Naive thymus-derived CD4-positive, alpha-beta T cell (primary cell): ENCODE results near the gene TEFM. TPM values are rescaled to one million over a fixed set of nuclear protein-coding genes. Genes with fewer than 3 reads are reported as not detected.

Source experiments
- ATAC-seq: fragments of 150-1000 bp; cut with Tn5 transposase; 2 replicates; pipeline ENCODE4 v1.10.0; 2021; ENCODE audit warnings: mild to moderate bottlenecking, moderate library complexity
- CTCF ChIA-PET: fragments of 350-600 bp; sonication (Branson Sonifier 250); formaldehyde crosslinking; loops from one replicate; lab custom pipeline; 2021; ENCODE audit warnings: antibody characterized with exemption; lab: Charles Lee
- POLR2A ChIA-PET: fragments of 350-600 bp; sonication (Branson Sonifier 250); formaldehyde crosslinking; loops from one replicate; lab custom pipeline; 2021; ENCODE audit warnings: antibody characterized with exemption, inconsistent platforms; lab: Charles Lee
- DNase-seq, 9 donors: peaks; one replicate each; pipeline versions ENCODE4 v3.0.0 to v3.0.0-alpha.2; 2020 to 2022; ENCODE audit warnings: mixed read lengths in 1 of 9
- H3K27ac ChIP-seq: one replicate; pipeline ENCODE4 v1.7.0; 2013; ENCODE audit warnings: mild to moderate bottlenecking, low read depth, low read length, moderate library complexity
- H3K27me3 ChIP-seq, 2 donors: one replicate each; pipeline ENCODE4 v1.7.0; 2013; ENCODE audit warnings: low read length in 2 of 2, mild to moderate bottlenecking in 2 of 2, moderate library complexity in 2 of 2; ENCODE audit not compliant: control insufficient read depth in 2 of 2, insufficient read depth in 2 of 2
- H3K36me3 ChIP-seq, 3 experiments: 1 replicate in 2 of 3; 2 replicates in 1 of 3; pipeline ENCODE4 v1.7.0; 2013; ENCODE audit warnings: low read length in 3 of 3, mild to moderate bottlenecking in 3 of 3, moderate library complexity in 1 of 3; ENCODE audit not compliant: insufficient read depth in 3 of 3, control insufficient read depth in 2 of 3
- H3K4me1 ChIP-seq, 2 donors: one replicate each; pipeline ENCODE4 v1.7.0; 2013; ENCODE audit warnings: low read length in 2 of 2, mild to moderate bottlenecking in 2 of 2, moderate library complexity in 1 of 2; ENCODE audit not compliant: control insufficient read depth in 2 of 2, insufficient read depth in 2 of 2
- H3K4me3 ChIP-seq: 2 replicates; pipeline ENCODE4 v1.7.0; 2013; ENCODE audit warnings: mild to moderate bottlenecking, low read length
- H3K9me3 ChIP-seq, 3 experiments: 1 replicate in 2 of 3; 2 replicates in 1 of 3; pipeline ENCODE4 v1.7.0; 2013; ENCODE audit warnings: low read length in 3 of 3; ENCODE audit not compliant: control insufficient read depth in 2 of 3
- H3K27ac Mint-ChIP-seq, 9 donors: one replicate each; pipeline ENCODE4 v1.8.0; 2020 to 2022; ENCODE audit warnings: mixed read lengths in 9 of 9, mild to moderate bottlenecking in 8 of 9, moderate library complexity in 5 of 9, inconsistent platforms in 2 of 9
- H3K27me3 Mint-ChIP-seq, 5 donors: one replicate each; pipeline ENCODE4 v1.8.0; 2021 to 2022; ENCODE audit warnings: mixed read lengths in 5 of 5, mild to moderate bottlenecking in 1 of 5
- H3K36me3 Mint-ChIP-seq, 5 donors: one replicate each; pipeline ENCODE4 v1.8.0; 2020 to 2022; ENCODE audit warnings: mixed read lengths in 5 of 5, mild to moderate bottlenecking in 3 of 5, inconsistent platforms in 1 of 5
- H3K4me1 Mint-ChIP-seq, 7 donors: one replicate each; pipeline ENCODE4 v1.8.0; 2020 to 2022; ENCODE audit warnings: mixed read lengths in 7 of 7, mild to moderate bottlenecking in 3 of 7, inconsistent platforms in 1 of 7
- H3K4me3 Mint-ChIP-seq, 10 donors: one replicate each; pipeline ENCODE4 v1.8.0; 2020 to 2022; ENCODE audit warnings: mild to moderate bottlenecking in 10 of 10, mixed read lengths in 10 of 10, moderate library complexity in 6 of 10, inconsistent platforms in 2 of 10
- H3K9me3 Mint-ChIP-seq, 11 donors: one replicate each; pipeline ENCODE4 v1.8.0; 2020 to 2022; ENCODE audit warnings: mixed read lengths in 11 of 11, mild to moderate bottlenecking in 4 of 11, inconsistent platforms in 1 of 11, moderate library complexity in 1 of 11
- intact Hi-C, 2 donors: fragments of 100-400 bp; cut with micrococcal nuclease; formaldehyde crosslinking; loops; one replicate each; pipeline ENCODE4 v1.15.1; 2023
- polyA plus RNA-seq, 2 donors: library from polyadenylated mRNA; unstranded; fragments of 300-500 nt; fragmentation: Illumina TruSeq; gene quantifications; one replicate each; pipeline ENCODE4 v1.2.3, GENCODE V29; 2021
- total RNA-seq, 6 experiments: library from RNA in 5 of 6; stranded (reverse) in 5 of 6; gene quantifications; 1 replicate in 5 of 6; 2 replicates in 1 of 6; pipeline ENCODE4 v1.2.3 and lab custom pipeline; 2021 to 2026

Gene TEFM
- total and polyA plus RNA-seq, 7 experiments from 2014 or later = 8.5 to 23.1 (median 18.2) TPM

DNA sequence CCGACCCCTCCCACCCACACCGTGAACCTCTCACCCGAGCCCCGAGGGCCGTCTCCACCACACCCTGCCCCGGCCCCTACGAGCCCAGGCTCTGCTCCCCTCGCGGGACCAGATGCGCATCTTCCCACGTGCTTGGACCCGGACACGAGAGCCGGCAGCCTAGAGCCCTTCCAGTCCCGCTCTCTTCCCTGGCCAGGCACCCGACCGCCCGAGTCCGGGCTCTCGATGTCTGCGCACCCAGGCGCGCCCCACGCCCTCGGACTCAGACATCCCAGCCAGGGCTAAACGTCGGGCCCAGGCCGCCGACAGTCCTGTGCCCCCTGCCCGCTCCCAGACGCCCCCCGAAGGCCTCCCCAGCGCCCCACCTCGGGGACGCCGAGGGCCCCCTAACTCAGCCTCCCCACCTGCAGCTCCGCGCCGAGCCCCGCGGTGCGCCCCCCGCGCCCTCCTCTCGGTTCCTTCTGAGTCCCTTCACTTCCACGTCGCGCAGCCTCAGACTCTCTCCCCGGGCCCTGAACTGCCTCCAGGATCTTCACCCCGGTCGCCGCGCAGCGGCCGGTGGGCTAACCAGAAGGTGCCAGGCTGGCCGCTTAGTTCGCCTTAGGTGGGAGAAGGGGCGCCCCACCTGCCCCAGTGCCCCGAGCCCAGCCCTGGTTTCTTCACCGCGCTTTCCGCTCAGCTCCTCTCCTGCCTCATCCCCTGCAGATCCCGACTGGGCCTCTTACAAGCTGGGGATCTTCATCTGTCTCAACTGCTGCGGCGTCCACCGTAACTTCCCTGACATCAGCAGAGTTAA is 16.4 kb upstream of the TEFM start:
- peaks cover 7 to 18% (median 14%) of the 10 kb centered on the region in 7 donors for H3K4me1 Mint-ChIP-seq
- Histone ChIP-seq H3K27me3 (peaks cover 0 to 3% of the 10 kb centered on the region in 2 donors), H3K4me1 (no peaks in the 10 kb centered on the region), H3K36me3 (no peaks in the 10 kb centered on the region), H3K27ac (no peak overlapping the region), H3K9me3 (no peaks in the 10 kb centered on the region), H3K4me3 (no peak overlapping the region)
- peak overlapping the region; percentile 25 to 93 (median 72) for H3K4me3 Mint-ChIP-seq
- intact Hi-C loops = no loop called here
- ChIA-PET CTCF (no interaction called here), POLR2A (no interaction called here)
- H3K27me3 Mint-ChIP-seq = peaks cover 40 to 65% (median 58%) of the 10 kb centered on the region in 5 donors
- H3K36me3 Mint-ChIP-seq = peaks cover 0 to 5% (median 2%) of the 10 kb centered on the region in 5 donors
- H3K27ac Mint-ChIP-seq = peak overlapping the region in 1 of 9 donors; percentile 31
- DNase-seq = peak in 1 of 9 donors; percentile 14
- peak; percentile 58 for ATAC-seq
- no peaks in the 10 kb centered on the region for H3K9me3 Mint-ChIP-seq

- Mint-ChIP-seq H3K27ac (peak within 1 kb of the TSS in 1 of 9 donors; percentile 31), H3K4me3 (peak within 1 kb of the TSS; percentile 67 to 93 (median 74)), H3K4me1 (peaks cover 7 to 18% (median 14%) of the 10 kb centered on the region in 7 donors), H3K9me3 (no peaks in the 10 kb centered on the region), H3K27me3 (peaks cover 34 to 65% (median 51%) of the 10 kb centered on the region in 5 donors), H3K36me3 (peaks cover 0 to 5% (median 2%) of the 10 kb centered on the region in 5 donors)
- Histone ChIP-seq H3K27me3 (peaks cover 0 to 3% of the 10 kb centered on the region in 2 donors), H3K9me3 (no peaks in the 10 kb centered on the region), H3K4me1 (no peaks in the 10 kb centered on the region), H3K36me3 (no peaks in the 10 kb centered on the region), H3K27ac (no peak within 1 kb of the TSS), H3K4me3 (no peak within 1 kb of the TSS)
- peak; percentile 77 for ATAC-seq
- peak in 1 of 9 donors; percentile 13 for DNase-seq
- CTCF ChIA-PET = no interaction called here
- intact Hi-C loops = no loop called here
- POLR2A ChIA-PET = no interaction called here
Measured at GRCh38 chr17:30921544-30922196, 15.6 kb upstream of the TEFM start, which contains the start of gene ADAP2. Gene ADAP2, plus strand, starts transcription at chr17:30921945. Its CDS starts 70 bp downstream, at chr17:30922015.

GRCh38 chr17:30920683-30921543 is 14.9 kb upstream of the TEFM start:
- Mint-ChIP-seq H3K27me3 (peaks cover 28 to 59% (median 44%) of the 10 kb centered on the region in 5 donors), H3K36me3 (peaks cover 0 to 5% (median 2%) of the 10 kb centered on the region in 5 donors), H3K9me3 (no peaks in the 10 kb centered on the region), H3K4me1 (peaks cover 7 to 18% (median 14%) of the 10 kb centered on the region in 7 donors), H3K27ac (no peak overlapping the region), H3K4me3 (peak overlapping the region; percentile 54 to 78 (median 70))
- H3K27me3 ChIP-seq = peaks cover 0 to 3% of the 10 kb centered on the region in 2 donors
- POLR2A ChIA-PET = no interaction called here
- no peak overlapping the region for H3K4me3 ChIP-seq
- no peaks in the 10 kb centered on the region for H3K36me3 ChIP-seq
- no peaks in the 10 kb centered on the region for H3K4me1 ChIP-seq
- intact Hi-C loops = no loop called here
- ATAC-seq (no peak), DNase-seq (no peak)
- H3K27ac ChIP-seq = no peak overlapping the region
- H3K9me3 ChIP-seq = no peaks in the 10 kb centered on the region
- CTCF ChIA-PET = no interaction called here

DNA sequence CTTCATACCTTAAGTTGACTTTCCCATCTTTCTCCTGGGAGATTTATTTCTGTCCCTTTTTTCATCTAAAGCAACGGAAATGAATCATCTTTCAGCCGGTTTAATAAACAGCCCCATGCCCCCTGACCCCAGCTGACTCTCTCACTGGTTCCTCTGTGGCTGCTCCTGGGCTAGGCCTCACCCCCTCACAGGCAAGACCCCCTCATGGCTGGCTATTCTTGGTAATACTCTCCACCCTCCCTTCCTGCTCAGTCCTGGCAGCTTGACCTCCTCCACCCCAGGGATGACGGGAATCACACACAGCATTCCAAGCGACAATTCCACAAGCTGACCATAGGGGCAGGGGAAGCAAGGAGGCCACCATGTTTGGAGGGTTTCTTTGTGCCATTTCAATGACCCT is 14.2 kb upstream of the TEFM start:
- Histone ChIP-seq H3K4me3 (no peak overlapping the region), H3K27me3 (peaks cover 0 to 3% of the 10 kb centered on the region in 2 donors), H3K9me3 (no peaks in the 10 kb centered on the region), H3K27ac (no peak overlapping the region), H3K4me1 (no peaks in the 10 kb centered on the region), H3K36me3 (no peaks in the 10 kb centered on the region)
- ATAC-seq = no peak
- POLR2A ChIA-PET = no interaction called here
- Mint-ChIP-seq H3K36me3 (peaks cover 0 to 5% (median 2%) of the 10 kb centered on the region in 5 donors), H3K27me3 (peaks cover 24 to 56% (median 37%) of the 10 kb centered on the region in 5 donors), H3K4me3 (no peak overlapping the region), H3K9me3 (no peaks in the 10 kb centered on the region), H3K27ac (no peak overlapping the region), H3K4me1 (peaks cover 7 to 18% (median 14%) of the 10 kb centered on the region in 7 donors)
- intact Hi-C loops = no loop called here
- no peak for DNase-seq
- CTCF ChIA-PET = interaction anchor here (0.6 kb wide), 1 partner anchor 8 kb away, joined by 7 read pairs; no protein-coding TSS in a partner anchor

DNA sequence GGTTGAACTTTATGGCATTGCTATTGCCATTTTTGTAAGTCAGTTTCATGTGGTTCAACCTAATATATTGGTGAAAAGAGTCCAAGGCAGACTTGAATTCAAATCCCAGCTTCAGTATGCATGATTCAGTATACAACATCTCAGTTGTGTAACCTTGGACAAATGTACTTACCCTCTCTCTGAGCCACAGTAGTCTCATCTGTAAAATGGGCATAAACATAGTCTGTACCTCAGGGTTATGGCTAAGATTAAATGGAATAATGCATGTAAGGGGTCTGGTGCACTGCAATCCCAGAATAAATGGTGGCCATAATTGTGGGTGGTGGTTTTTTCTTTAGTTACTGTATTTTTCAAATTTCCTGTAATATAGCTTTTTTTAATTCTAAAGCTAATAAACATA is 11.0 kb upstream of the TEFM start:
- Histone ChIP-seq H3K4me1 (no peaks in the 10 kb centered on the region), H3K27me3 (no peaks in the 10 kb centered on the region), H3K36me3 (no peaks in the 10 kb centered on the region), H3K9me3 (no peaks in the 10 kb centered on the region), H3K27ac (no peak overlapping the region), H3K4me3 (no peak overlapping the region)
- H3K9me3 Mint-ChIP-seq = no peaks in the 10 kb centered on the region
- intact Hi-C loops = no loop called here
- peaks cover 14 to 32% (median 17%) of the 10 kb centered on the region in 5 donors for H3K27me3 Mint-ChIP-seq
- ChIA-PET POLR2A (interaction anchor here (0.7 kb wide), 1 partner anchor 63 kb away, joined by 4 read pairs; no protein-coding TSS in a partner anchor), CTCF (no interaction called here)
- H3K4me1 Mint-ChIP-seq = peaks cover 0 to 13% (median 7%) of the 10 kb centered on the region in 7 donors
- no peak overlapping the region for H3K27ac Mint-ChIP-seq
- H3K4me3 Mint-ChIP-seq = no peak overlapping the region
- no peak for ATAC-seq
- DNase-seq = no peak
- H3K36me3 Mint-ChIP-seq = peaks cover 0 to 4% (median 0%) of the 10 kb centered on the region in 5 donors
